Measurements from ENCODE around the gene ST6GALNAC1. TPM values are rescaled to one million over a fixed set of nuclear protein-coding genes. Genes with fewer than 3 reads are reported as not detected.

ST6GALNAC1 gene
- total and polyA plus RNA-seq, 4 donors = 0.16 to 2.1 (median 0.21) TPM; not detected in 1

DNA sequence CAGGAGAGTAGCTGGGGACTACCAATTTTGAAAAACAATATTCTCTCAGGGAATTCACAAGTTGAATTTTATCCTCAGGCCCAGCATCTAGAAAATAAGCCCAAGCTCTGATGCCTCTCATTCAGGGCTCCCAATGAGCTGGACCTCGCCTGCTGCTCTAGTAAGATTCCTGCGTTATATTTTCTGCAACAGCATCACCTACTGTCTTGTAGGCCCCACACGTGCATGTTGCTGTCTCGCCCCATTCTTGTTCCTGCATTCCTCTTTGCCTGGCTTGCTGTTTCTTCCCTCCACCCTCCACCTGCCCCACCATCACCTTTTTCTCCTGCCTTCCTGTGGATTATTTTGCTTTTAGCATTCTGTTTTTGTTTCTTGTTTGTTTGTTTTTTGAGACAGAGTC is 49.6 kb downstream of the ST6GALNAC1 start:
- H3K9me3 ChIP-seq (ENCODE audit: control insufficient read depth in 4 of 4, low read length in 3 of 4) = no peaks in the 10 kb centered on the region
- TF ChIP-seq, protein P1, sequence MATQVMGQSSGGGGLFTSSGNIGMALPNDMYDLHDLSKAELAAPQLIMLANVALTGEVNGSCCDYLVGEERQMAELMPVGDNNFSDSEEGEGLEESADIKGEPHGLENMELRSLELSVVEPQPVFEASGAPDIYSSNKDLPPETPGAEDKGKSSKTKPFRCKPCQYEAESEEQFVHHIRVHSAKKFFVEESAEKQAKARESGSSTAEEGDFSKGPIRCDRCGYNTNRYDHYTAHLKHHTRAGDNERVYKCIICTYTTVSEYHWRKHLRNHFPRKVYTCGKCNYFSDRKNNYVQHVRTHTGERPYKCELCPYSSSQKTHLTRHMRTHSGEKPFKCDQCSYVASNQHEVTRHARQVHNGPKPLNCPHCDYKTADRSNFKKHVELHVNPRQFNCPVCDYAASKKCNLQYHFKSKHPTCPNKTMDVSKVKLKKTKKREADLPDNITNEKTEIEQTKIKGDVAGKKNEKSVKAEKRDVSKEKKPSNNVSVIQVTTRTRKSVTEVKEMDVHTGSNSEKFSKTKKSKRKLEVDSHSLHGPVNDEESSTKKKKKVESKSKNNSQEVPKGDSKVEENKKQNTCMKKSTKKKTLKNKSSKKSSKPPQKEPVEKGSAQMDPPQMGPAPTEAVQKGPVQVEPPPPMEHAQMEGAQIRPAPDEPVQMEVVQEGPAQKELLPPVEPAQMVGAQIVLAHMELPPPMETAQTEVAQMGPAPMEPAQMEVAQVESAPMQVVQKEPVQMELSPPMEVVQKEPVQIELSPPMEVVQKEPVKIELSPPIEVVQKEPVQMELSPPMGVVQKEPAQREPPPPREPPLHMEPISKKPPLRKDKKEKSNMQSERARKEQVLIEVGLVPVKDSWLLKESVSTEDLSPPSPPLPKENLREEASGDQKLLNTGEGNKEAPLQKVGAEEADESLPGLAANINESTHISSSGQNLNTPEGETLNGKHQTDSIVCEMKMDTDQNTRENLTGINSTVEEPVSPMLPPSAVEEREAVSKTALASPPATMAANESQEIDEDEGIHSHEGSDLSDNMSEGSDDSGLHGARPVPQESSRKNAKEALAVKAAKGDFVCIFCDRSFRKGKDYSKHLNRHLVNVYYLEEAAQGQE (IDR thresholded peaks at IDR 0.05) = no peak
- TF ChIP-seq TAF1 (conservative IDR thresholded peaks at IDR 0.05) (no peak), YY1 (IDR thresholded peaks at IDR 0.05) (no peak), FOXA2 (IDR thresholded peaks at IDR 0.05) (no peak), SP1 (IDR thresholded peaks at IDR 0.05) (no peak), GABPA (IDR thresholded peaks at IDR 0.05 in 1 of 2, conservative IDR thresholded peaks at IDR 0.05 in 1 of 2) (no peak), EGR1 (IDR thresholded peaks at IDR 0.05; ENCODE audit: low read depth in 2 of 2) (no peak), RXRA (IDR thresholded peaks at IDR 0.05) (no peak), FOXA1 (IDR thresholded peaks at IDR 0.05) (no peak)
- TF ChIP-seq, protein P2, sequence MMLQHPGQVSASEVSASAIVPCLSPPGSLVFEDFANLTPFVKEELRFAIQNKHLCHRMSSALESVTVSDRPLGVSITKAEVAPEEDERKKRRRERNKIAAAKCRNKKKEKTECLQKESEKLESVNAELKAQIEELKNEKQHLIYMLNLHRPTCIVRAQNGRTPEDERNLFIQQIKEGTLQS (IDR thresholded peaks at IDR 0.05) = no peak
- TF ChIP-seq, protein P3, sequence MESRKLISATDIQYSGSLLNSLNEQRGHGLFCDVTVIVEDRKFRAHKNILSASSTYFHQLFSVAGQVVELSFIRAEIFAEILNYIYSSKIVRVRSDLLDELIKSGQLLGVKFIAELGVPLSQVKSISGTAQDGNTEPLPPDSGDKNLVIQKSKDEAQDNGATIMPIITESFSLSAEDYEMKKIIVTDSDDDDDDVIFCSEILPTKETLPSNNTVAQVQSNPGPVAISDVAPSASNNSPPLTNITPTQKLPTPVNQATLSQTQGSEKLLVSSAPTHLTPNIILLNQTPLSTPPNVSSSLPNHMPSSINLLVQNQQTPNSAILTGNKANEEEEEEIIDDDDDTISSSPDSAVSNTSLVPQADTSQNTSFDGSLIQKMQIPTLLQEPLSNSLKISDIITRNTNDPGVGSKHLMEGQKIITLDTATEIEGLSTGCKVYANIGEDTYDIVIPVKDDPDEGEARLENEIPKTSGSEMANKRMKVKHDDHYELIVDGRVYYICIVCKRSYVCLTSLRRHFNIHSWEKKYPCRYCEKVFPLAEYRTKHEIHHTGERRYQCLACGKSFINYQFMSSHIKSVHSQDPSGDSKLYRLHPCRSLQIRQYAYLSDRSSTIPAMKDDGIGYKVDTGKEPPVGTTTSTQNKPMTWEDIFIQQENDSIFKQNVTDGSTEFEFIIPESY (IDR thresholded peaks at IDR 0.05) = no peak
- TF ChIP-seq, protein P4, sequence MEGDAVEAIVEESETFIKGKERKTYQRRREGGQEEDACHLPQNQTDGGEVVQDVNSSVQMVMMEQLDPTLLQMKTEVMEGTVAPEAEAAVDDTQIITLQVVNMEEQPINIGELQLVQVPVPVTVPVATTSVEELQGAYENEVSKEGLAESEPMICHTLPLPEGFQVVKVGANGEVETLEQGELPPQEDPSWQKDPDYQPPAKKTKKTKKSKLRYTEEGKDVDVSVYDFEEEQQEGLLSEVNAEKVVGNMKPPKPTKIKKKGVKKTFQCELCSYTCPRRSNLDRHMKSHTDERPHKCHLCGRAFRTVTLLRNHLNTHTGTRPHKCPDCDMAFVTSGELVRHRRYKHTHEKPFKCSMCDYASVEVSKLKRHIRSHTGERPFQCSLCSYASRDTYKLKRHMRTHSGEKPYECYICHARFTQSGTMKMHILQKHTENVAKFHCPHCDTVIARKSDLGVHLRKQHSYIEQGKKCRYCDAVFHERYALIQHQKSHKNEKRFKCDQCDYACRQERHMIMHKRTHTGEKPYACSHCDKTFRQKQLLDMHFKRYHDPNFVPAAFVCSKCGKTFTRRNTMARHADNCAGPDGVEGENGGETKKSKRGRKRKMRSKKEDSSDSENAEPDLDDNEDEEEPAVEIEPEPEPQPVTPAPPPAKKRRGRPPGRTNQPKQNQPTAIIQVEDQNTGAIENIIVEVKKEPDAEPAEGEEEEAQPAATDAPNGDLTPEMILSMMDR (IDR thresholded peaks at IDR 0.05; ENCODE audit: low read depth, low read length, missing input control) = no peak
- TF ChIP-seq, protein P5, sequence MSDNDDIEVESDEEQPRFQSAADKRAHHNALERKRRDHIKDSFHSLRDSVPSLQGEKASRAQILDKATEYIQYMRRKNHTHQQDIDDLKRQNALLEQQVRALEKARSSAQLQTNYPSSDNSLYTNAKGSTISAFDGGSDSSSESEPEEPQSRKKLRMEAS (IDR thresholded peaks at IDR 0.05) = no peak
- H3K27ac ChIP-seq (ENCODE audit: low read depth in 1 of 2, low read length in 2 of 2) = no peak overlapping the region
- peaks cover 7 to 13% (median 7%) of the 10 kb centered on the region in 4 donors for H3K4me1 ChIP-seq (ENCODE audit: control insufficient read depth in 4 of 4, insufficient read depth in 4 of 4, low read length in 3 of 4)
- no peaks in the 10 kb centered on the region for H3K27me3 ChIP-seq (ENCODE audit: control insufficient read depth in 4 of 4, insufficient read depth in 4 of 4, low read length in 3 of 4)
- H3K4me3 ChIP-seq (ENCODE audit: low read depth in 1 of 3, low read length in 3 of 3) = no peak overlapping the region
- H3K36me3 ChIP-seq (ENCODE audit: control insufficient read depth in 4 of 4, insufficient read depth in 3 of 4, low read depth in 1 of 4, low read length in 3 of 4) = no peaks in the 10 kb centered on the region
- no peak for DNase-seq (ENCODE audit: low spot score)
- WGBS = 93% methylated on average over 4 of the region's 4 CpGs
- no peak overlapping the region for H3K9ac ChIP-seq (ENCODE audit: low read depth in 1 of 2, low read length in 2 of 2)

DNA sequence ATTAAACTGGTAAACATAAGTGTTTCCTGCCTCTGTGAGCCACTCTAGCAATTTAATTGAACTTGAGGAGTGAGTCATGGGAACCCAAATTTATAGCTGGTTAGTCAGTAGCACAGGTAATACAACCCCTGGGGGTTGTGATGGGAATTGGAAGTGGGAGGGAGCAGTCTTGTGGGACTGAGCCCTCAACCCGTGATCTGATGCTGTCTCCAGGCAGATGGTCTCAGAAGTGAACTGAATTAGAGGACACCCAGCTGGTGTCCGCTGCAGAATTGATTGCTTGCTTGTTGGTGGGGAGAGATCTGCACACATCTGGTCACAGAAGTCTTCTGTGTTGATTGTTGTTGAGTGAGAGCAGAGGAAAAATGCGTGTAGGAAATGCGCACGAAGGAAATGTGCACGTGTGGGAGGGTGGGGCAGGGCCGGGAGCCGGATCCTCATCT is 50.2 kb downstream of the ST6GALNAC1 start:
- Histone ChIP-seq H3K4me1 (ENCODE audit: control insufficient read depth in 4 of 4, insufficient read depth in 4 of 4, low read length in 3 of 4) (peaks cover 7 to 16% (median 10%) of the 10 kb centered on the region in 4 donors), H3K36me3 (ENCODE audit: control insufficient read depth in 4 of 4, insufficient read depth in 3 of 4, low read depth in 1 of 4, low read length in 3 of 4) (no peaks in the 10 kb centered on the region), H3K4me3 (ENCODE audit: low read depth in 1 of 3, low read length in 3 of 3) (no peak overlapping the region), H3K27ac (ENCODE audit: low read depth in 1 of 2, low read length in 2 of 2) (no peak overlapping the region), H3K9me3 (ENCODE audit: control insufficient read depth in 4 of 4, low read length in 3 of 4) (no peaks in the 10 kb centered on the region), H3K9ac (ENCODE audit: low read depth in 1 of 2, low read length in 2 of 2) (no peak overlapping the region), H3K27me3 (ENCODE audit: control insufficient read depth in 4 of 4, insufficient read depth in 4 of 4, low read length in 3 of 4) (no peaks in the 10 kb centered on the region)
- 91% methylated on average over 8 of the region's 8 CpGs for WGBS
- TF ChIP-seq FOXA1 (IDR thresholded peaks at IDR 0.05) (no peak), TAF1 (conservative IDR thresholded peaks at IDR 0.05) (no peak), YY1 (IDR thresholded peaks at IDR 0.05) (no peak), HNF4G (IDR thresholded peaks at IDR 0.05) (no peak), FOXA2 (IDR thresholded peaks at IDR 0.05) (no peak)
- TF ChIP-seq, protein P2 (IDR thresholded peaks at IDR 0.05) = no peak
- DNase-seq (ENCODE audit: low spot score) = no peak
